Measurements from ENCODE around the gene CISD2.
"Not testable (repeated sequence)": the region's sequence is repeated elsewhere in the genome, so short reads cannot be mapped to it uniquely, and the experiment has no call there.

CISD2 gene

GRCh38 chr4:102935716-102936115, 66.9 kb downstream of the CISD2 start:
- Histone ChIP-seq H3K4me1 (ENCODE audit: control insufficient read depth, low read length) (no peaks in the 10 kb centered on the region), H3K9me3 (ENCODE audit: control insufficient read depth, insufficient read depth, low read length) (no peaks in the 10 kb centered on the region), H4K20me1 (ENCODE audit: control insufficient read depth, insufficient read depth, low read depth, low read length) (no peaks in the 10 kb centered on the region), H3K4me3 (ENCODE audit: low read length) (no peak overlapping the region), H3K36me3 (ENCODE audit: control insufficient read depth, low read length) (no peaks in the 10 kb centered on the region), H3K27me3 (ENCODE audit: control insufficient read depth, low read length) (no peaks in the 10 kb centered on the region), H3K9me2 (replicated peaks; ENCODE audit: control insufficient read depth, low read length) (no peaks in the 10 kb centered on the region), H3K79me2 (ENCODE audit: control insufficient read depth, low read length) (no peaks in the 10 kb centered on the region), H3K27ac (ENCODE audit: low read depth, low read length) (no peak overlapping the region), H3F3A (ENCODE audit: control insufficient read depth, insufficient read depth) (no peaks in the 10 kb centered on the region), H3K4me2 (ENCODE audit: low read length) (no peak overlapping the region)
- TF ChIP-seq CTCF (IDR thresholded peaks at IDR 0.05; ENCODE audit: low read depth, low read length, poor library complexity, severe bottlenecking) (no peak), EZH2phosphoT487 (IDR thresholded peaks at IDR 0.05; ENCODE audit: borderline replicate concordance, low read length) (no peak)

GRCh38 chr4:102938063-102938462, 69.3 kb downstream of the CISD2 start:
- not testable (repeated sequence) for H3K4me3 ChIP-seq (ENCODE audit: low read length); H3K9me3 ChIP-seq (ENCODE audit: control insufficient read depth, insufficient read depth, low read length); H4K20me1 ChIP-seq (ENCODE audit: control insufficient read depth, insufficient read depth, low read depth, low read length); H3K79me2 ChIP-seq (ENCODE audit: control insufficient read depth, low read length); H3K4me2 ChIP-seq (ENCODE audit: low read length); H3F3A ChIP-seq (ENCODE audit: control insufficient read depth, insufficient read depth); H3K36me3 ChIP-seq (ENCODE audit: control insufficient read depth, low read length); H3K27me3 ChIP-seq (ENCODE audit: control insufficient read depth, low read length); H3K27ac ChIP-seq (ENCODE audit: low read depth, low read length); H3K9me2 ChIP-seq (replicated peaks; ENCODE audit: control insufficient read depth, low read length); H3K4me1 ChIP-seq (ENCODE audit: control insufficient read depth, low read length)

Measured in DOHH2 (cell line).